HepG2 (cell line): ENCODE results near the gene ZBED6. TPM values are rescaled to one million over a fixed set of nuclear protein-coding genes. Genes with fewer than 3 reads are reported as not detected.

Source experiments
- ATAC-seq: fragments of 200-7000 bp; cut with Tn5 transposase; 3 replicates; pipeline ENCODE4 v1.9.1; 2020; ENCODE audit warnings: mild to moderate bottlenecking, moderate library complexity
- BruUV-seq: library from RNA; stranded (reverse); fragments of 400-500 nt; replicated peaks from 2 replicates; lab custom pipeline; 2021; lab: Mats Ljungman, UMichigan
- CTCF ChIA-PET: fragments of 300-600 bp; formaldehyde crosslinking; extraction: SDS; loops from one replicate; lab custom pipeline; 2021; ENCODE audit warnings: low total read pairs, inconsistent platforms, low intra/inter-chr PET ratio; lab: Yijun Ruan, JAX
- POLR2A ChIA-PET: fragments of 350-600 bp; sonication (Branson Sonifier 250); formaldehyde crosslinking; loops from one replicate; lab custom pipeline; 2020; ENCODE audit warnings: antibody characterized with exemption, inconsistent platforms; lab: Yijun Ruan, JAX
- DNase-seq: peaks from one replicate; pipeline ENCODE4 v3.0.0-alpha.2; 2015; ENCODE audit warnings: low spot score
- FAIRE-seq: peaks from 3 replicates; lab custom pipeline; 2011; peaks lifted over from hg19 to GRCh38; lab: Jason Lieb, UNC
- H2AFZ ChIP-seq: one replicate; pipeline ENCODE4 v1.6.1; 2011; ENCODE audit warnings: low read length, inconsistent platforms
- H3K27ac ChIP-seq: fragments of 300-600 bp; 3 replicates; pipeline ENCODE4 v1.8.0; 2011; ENCODE audit warnings: mixed run types, mild to moderate bottlenecking, mixed read lengths, low read length, inconsistent platforms; ENCODE audit not compliant: insufficient read depth; ENCODE audit errors: extremely low read length
- H3K27me3 ChIP-seq, 2 experiments: fragments of 200-600 bp in 1 of 2; 2 replicates in 1 of 2; 3 replicates in 1 of 2; pipeline versions ENCODE4 v1.6.0 to v1.8.0; 2011; ENCODE audit warnings: low read length in 2 of 2, mild to moderate bottlenecking in 2 of 2, moderate library complexity in 2 of 2, inconsistent platforms in 1 of 2; ENCODE audit not compliant: insufficient read depth in 2 of 2, control insufficient read depth in 1 of 2
- H3K36me3 ChIP-seq, 2 experiments: fragments of 200-600 bp in 1 of 2; replicated peaks in 1 of 2; 2 replicates in 1 of 2; 3 replicates in 1 of 2; pipeline versions ENCODE4 v1.5.1 to v1.8.0; 2011; ENCODE audit warnings: low read length in 2 of 2, inconsistent platforms in 1 of 2; ENCODE audit not compliant: insufficient read depth in 2 of 2, control insufficient read depth in 1 of 2
- H3K4me1 ChIP-seq: 2 replicates; pipeline ENCODE4 v1.5.1; 2012; ENCODE audit warnings: low read length, inconsistent platforms; ENCODE audit not compliant: insufficient read depth
- H3K4me2 ChIP-seq: 2 replicates; pipeline ENCODE4 v1.6.0; 2011; ENCODE audit warnings: low read depth, low read length, inconsistent platforms
- H3K4me3 ChIP-seq, 3 experiments: fragments of 200-600 bp in 1 of 3; sonication (generic), shearing (Covaris generic) in 1 of 3; replicated peaks in 1 of 3; 2 replicates each; pipeline ENCODE4 v1.5.1; 2011 to 2016; ENCODE audit warnings: low read length in 3 of 3, inconsistent platforms in 2 of 3, low read depth in 2 of 3, mild to moderate bottlenecking in 2 of 3, control low read depth in 1 of 3, mixed read lengths in 1 of 3; ENCODE audit not compliant: insufficient read depth in 1 of 3
- H3K79me2 ChIP-seq: one replicate; pipeline ENCODE4 v1.6.1; 2011; ENCODE audit warnings: low read length, inconsistent platforms; ENCODE audit not compliant: insufficient read depth
- H3K9ac ChIP-seq: 2 replicates; pipeline ENCODE4 v1.6.0; 2011; ENCODE audit warnings: mild to moderate bottlenecking, low read depth, low read length, inconsistent platforms; ENCODE audit not compliant: insufficient read depth
- H3K9me3 ChIP-seq: 2 replicates; pipeline ENCODE4 v1.5.1; 2012; ENCODE audit warnings: mild to moderate bottlenecking, low read length
- H4K20me1 ChIP-seq: 2 replicates; pipeline ENCODE4 v1.6.0; 2011; ENCODE audit warnings: inconsistent platforms, mild to moderate bottlenecking, low read length, moderate library complexity; ENCODE audit not compliant: insufficient read depth
- ELF3 ChIP-seq: IDR thresholded peaks from 2 replicates; pipeline ENCODE4 v1.6.1; 2016; ENCODE audit warnings: missing genetic modification reagents, missing compliant biosample characterization
- HINFP ChIP-seq: sonication (generic); formaldehyde crosslinking; IDR thresholded peaks from 2 replicates; pipeline ENCODE4 v1.4.0; 2020; ENCODE audit warnings: low read depth, mild to moderate bottlenecking, missing genetic modification reagents
- HNRNPK ChIP-seq: fragments of 200-400 bp; formaldehyde crosslinking; IDR thresholded peaks from 2 replicates; pipeline ENCODE4 v1.6.1; 2018; ENCODE audit warnings: low read length, low read depth, moderate library complexity, mild to moderate bottlenecking; ENCODE audit not compliant: poor library complexity, severe bottlenecking
- KDM2A ChIP-seq: sonication (generic); formaldehyde crosslinking; IDR thresholded peaks from 2 replicates; pipeline ENCODE4 v1.4.0; 2020; ENCODE audit warnings: low read depth, missing genetic modification reagents, borderline replicate concordance
- KLF15 ChIP-seq: sonication (generic); formaldehyde crosslinking; IDR thresholded peaks from 2 replicates; pipeline ENCODE4 v1.8.1; 2023; ENCODE audit warnings: borderline replicate concordance, mild to moderate bottlenecking, inconsistent platforms, missing genetic modification reagents, mixed read lengths
- PTBP1 ChIP-seq: fragments of 200-400 bp; formaldehyde crosslinking; IDR thresholded peaks from 2 replicates; pipeline ENCODE4 v1.6.1; 2018; ENCODE audit warnings: low read length, low read depth; ENCODE audit not compliant: poor library complexity, severe bottlenecking
- SETDB1 ChIP-seq: sonication (generic); formaldehyde crosslinking; IDR thresholded peaks from 2 replicates; pipeline ENCODE4 v1.5.1; 2020; ENCODE audit warnings: missing genetic modification reagents, mild to moderate bottlenecking, borderline replicate concordance
- TFAP4 ChIP-seq: sonication (generic); IDR thresholded peaks from 2 replicates; pipeline ENCODE4 v1.6.1; 2016; ENCODE audit warnings: low read depth, borderline replicate concordance
- YEATS2 ChIP-seq: sonication (generic); formaldehyde crosslinking; IDR thresholded peaks from 2 replicates; pipeline ENCODE4 v1.4.0; 2020; ENCODE audit warnings: missing genetic modification reagents, borderline replicate concordance
- ZNF251 ChIP-seq: sonication (generic); formaldehyde crosslinking; IDR thresholded peaks from 2 replicates; pipeline ENCODE4 v1.9.0; 2021; ENCODE audit warnings: mild to moderate bottlenecking, missing genetic modification reagents
- ZNF280D ChIP-seq: sonication (generic); formaldehyde crosslinking; IDR thresholded peaks from 2 replicates; pipeline ENCODE4 v1.5.1; 2020; ENCODE audit warnings: mild to moderate bottlenecking, missing genetic modification reagents
- ZNF674 ChIP-seq: sonication (generic); formaldehyde crosslinking; IDR thresholded peaks from 2 replicates; pipeline ENCODE4 v1.5.0; 2020; ENCODE audit warnings: low read depth, mild to moderate bottlenecking, missing genetic modification reagents
- ZNF720 ChIP-seq: sonication (generic); formaldehyde crosslinking; IDR thresholded peaks from 2 replicates; pipeline ENCODE4 v1.4.0; 2020; ENCODE audit warnings: missing genetic modification reagents
- ZNF749 ChIP-seq: sonication (generic); formaldehyde crosslinking; IDR thresholded peaks from 2 replicates; pipeline ENCODE4 v1.8.0; 2022; ENCODE audit warnings: mild to moderate bottlenecking, missing genetic modification reagents, moderate library complexity, borderline replicate concordance
- WGBS: methylation state at CpG from one replicate; pipeline ENCODE4 v1.1.6; 2017; ENCODE audit warnings: low lambda C conversion rate; 5-methylcytosine and 5-hydroxymethylcytosine counted together
- in situ Hi-C: cut with HindIII; loops from 2 replicates; pipeline ENCODE4 v1.10.0; 2017; ENCODE audit warnings: low pct_unique_long_range_greater_than_20kb; ENCODE audit not compliant: extremely low pct_ligation_motif_present
- intact Hi-C: fragments of 100-400 bp; cut with micrococcal nuclease; formaldehyde crosslinking; loops from one replicate; pipeline ENCODE4 v1.10.0; 2022; ENCODE audit not compliant: unreplicated experiment
- polyA plus RNA-seq, 8 experiments: library from polyadenylated mRNA; depleted of rRNA in 3 of 8; stranded (reverse) in 7 of 8; unstranded in 1 of 8; fragments of >200 nt; fragmentation: Illumina TruSeq in 4 of 8; extraction: Trizol in 4 of 8; gene quantifications; 2 replicates each; pipeline versions ENCODE4 v1.2.1 to v1.2.3, GENCODE V29; 2011 to 2016; ENCODE audit warnings: low read depth in 4 of 8, missing spikeins in 1 of 8, mixed read lengths in 1 of 8; ENCODE audit not compliant: insufficient read depth in 1 of 8
- total RNA-seq, 5 experiments: library from RNA; depleted of rRNA; stranded (reverse); fragments of >200 nt; fragmentation: Illumina TruSeq; extraction: Trizol; gene quantifications; 2 replicates each; pipeline ENCODE4 v1.2.3, GENCODE V29; 2016; ENCODE audit warnings: low read depth in 1 of 5

ZBED6 gene
- total and polyA plus RNA-seq, 2 of the 13 experiments (the other 11 are each of a cell fraction or from before 2014, with no cell fraction given) = 9.3 to 12.5 TPM

- TF ChIP-seq ZNF280D (CRISPR knock-in tag) = no peak
- TF ChIP-seq HINFP (CRISPR knock-in tag) = no peak
- TF ChIP-seq, all 625 proteins: peak for 0
Observed at GRCh38 chr1:203791498-203791897, 3.9 kb upstream of the ZBED6 start (continued).

- ChIA-PET POLR2A (no interaction called here), CTCF (no interaction called here)
- ATAC-seq = no peak
- Histone ChIP-seq H3K27ac (no peak overlapping the region), H3K4me1 (peaks cover 31% of the 10 kb centered on the region), H3K9ac (no peak overlapping the region), H3K4me3 (no peak overlapping the region), H2AFZ (no peak overlapping the region), H3K4me2 (no peak overlapping the region), H3K79me2 (peaks cover 16% of the 10 kb centered on the region), H3K36me3 (peaks cover 1 to 2% of the 10 kb centered on the region in 2 experiments; a peak in 1 of 5 replicates), H3K9me3 (no peaks in the 10 kb centered on the region), H3K27me3 (no peaks in the 10 kb centered on the region), H4K20me1 (no peaks in the 10 kb centered on the region)
- intact Hi-C loops (no loop called here), in situ Hi-C loops (no loop called here)
- no peak for DNase-seq
- BruUV-seq = no TSS peak
- FAIRE-seq = no peak
- no peak for TF ChIP-seq ZNF720 (CRISPR knock-in tag)
- no peak for TF ChIP-seq ZNF749 (CRISPR knock-in tag)
- TF ChIP-seq HNRNPK = no peak
- TF ChIP-seq ZNF251 (CRISPR knock-in tag) = no peak
- TF ChIP-seq KDM2A (CRISPR knock-in tag) = no peak
- no peak for TF ChIP-seq YEATS2 (CRISPR knock-in tag)
- no peak for TF ChIP-seq KLF15 (CRISPR knock-in tag)
- no peak for TF ChIP-seq ELF3 (CRISPR knock-in tag)
- no peak for TF ChIP-seq TFAP4
- TF ChIP-seq ZNF674 = no peak
- TF ChIP-seq SETDB1 = no peak
- TF ChIP-seq PTBP1 = no peak
- 63% methylated on average over 2 of the region's 2 CpGs for WGBS
Observed at GRCh38 chr1:203792486-203792885, 2.9 kb upstream of the ZBED6 start.
